HG03439 (cell line): ENCODE results near the gene PPFIA1.
"Not testable (repeated sequence)": the region's sequence is repeated elsewhere in the genome, so short reads cannot be mapped to it uniquely, and the experiment has no call there.

Experiments
- ATAC-seq: cut with Tn5 transposase; IDR thresholded peaks from one replicate; pipeline ENCODE4 v1.9.1; 2021; ENCODE audit warnings: mild to moderate bottlenecking, moderate library complexity; ENCODE audit not compliant: unreplicated experiment

PPFIA1 gene

DNA sequence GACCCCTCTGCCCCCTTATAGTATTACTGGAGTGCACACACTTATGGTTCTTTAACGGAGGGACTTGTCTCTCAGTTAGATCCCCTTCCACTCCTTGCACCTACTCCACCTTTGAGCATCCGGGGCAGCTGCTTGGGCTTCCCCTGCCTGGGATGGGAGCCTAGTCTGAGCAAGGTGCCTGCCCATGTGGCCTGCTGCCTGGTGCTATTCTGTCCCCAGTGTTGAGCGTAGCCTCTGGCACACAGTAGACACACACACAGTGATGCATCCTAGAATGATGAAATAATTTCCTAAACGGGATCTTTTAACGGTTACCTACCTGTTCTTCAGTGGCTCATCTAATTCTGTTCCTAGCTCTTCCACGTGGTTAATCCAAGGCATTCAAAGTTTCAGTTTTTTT is 22.4 kb downstream of the PPFIA1 start:
- ATAC-seq, result no peak

GRCh38 chr11:70295166-70295565 is 24.7 kb downstream of the PPFIA1 start:
- not testable (repeated sequence) for ATAC-seq

DNA sequence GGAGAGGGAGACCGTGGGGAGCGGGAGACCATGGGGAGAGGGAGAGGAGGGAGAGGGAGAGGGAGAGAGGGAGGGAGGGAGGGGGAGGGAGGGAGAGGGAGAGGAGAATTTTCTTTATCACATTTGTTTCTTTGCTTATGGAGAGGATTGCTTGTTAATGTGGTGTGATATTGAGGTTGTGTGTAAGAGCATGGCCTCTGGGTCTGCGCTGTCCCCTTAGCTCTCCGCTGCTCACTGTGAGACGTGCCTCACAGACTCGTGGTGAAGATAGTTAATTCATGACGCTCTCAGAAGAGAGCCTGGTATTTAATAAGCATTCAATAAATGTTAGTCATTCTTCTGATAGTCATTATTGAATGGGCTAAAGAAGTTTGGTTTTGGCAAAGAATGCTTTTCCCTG is 26.2 kb downstream of the PPFIA1 start:
- ATAC-seq, result no peak

- ATAC-seq, result no peak
These were observed 26.9 kb downstream of the PPFIA1 start for GRCh38 chr11:70297341-70297740.

DNA sequence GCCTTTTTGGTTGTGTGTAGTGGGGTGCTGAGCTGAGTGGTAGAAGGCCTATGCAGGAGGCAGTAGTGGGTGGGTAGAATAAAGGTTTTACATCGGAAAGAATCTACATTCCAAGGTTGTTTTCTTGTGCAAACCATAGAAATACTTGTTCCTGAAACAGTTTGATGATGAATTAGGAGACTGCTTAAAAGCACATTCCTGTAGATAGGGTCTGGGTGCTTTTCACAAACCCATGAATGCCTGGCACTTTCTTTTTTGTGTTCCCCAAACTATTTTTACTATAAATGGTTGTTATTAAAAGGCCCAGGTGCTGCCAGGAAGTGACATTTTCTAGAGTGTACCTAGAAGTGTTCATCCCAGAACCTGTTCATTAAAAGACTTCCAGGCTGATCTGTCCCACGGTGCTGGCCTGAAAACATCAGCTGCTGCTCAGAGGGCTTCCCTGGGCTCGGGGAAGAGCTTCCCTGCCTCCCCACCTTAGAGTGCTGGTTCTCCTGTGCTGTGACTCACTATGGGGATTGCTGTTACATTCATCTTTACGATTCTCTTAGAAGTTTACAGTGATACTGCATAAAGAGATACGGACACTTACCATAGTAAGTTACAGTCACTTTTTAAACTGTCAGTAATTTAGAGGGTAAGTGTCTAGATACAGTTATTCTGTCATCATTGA is 27.9 kb downstream of the PPFIA1 start:
- ATAC-seq, result no peak

DNA sequence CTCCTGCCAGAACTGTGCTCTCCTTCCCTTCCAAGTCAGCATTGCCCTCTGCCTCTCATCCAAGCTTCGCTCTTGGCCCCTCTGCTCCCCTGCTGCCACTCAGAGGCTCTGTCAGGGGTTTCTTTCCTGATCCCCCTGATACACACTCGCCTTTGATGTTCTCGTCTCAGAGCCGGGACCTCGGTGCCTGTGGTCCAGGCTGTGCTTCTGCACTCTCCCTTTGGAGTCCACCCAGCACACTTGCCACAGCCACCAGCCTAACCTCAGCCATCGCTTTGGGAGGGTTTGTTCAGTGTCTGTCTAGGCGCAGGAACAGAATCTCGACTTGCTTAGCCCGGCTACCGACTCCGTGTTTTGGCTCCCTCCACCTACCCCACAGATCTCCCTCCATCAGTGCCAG is 29.1 kb downstream of the PPFIA1 start:
- no peak for ATAC-seq

- no peak for ATAC-seq
These were observed 30.7 kb downstream of the PPFIA1 start for GRCh38 chr11:70301191-70301590.

GRCh38 chr11:70301721-70302418 is 31.4 kb downstream of the PPFIA1 start:
- ATAC-seq, result no peak

- no peak for ATAC-seq
These were observed 31.9 kb downstream of the PPFIA1 start for GRCh38 chr11:70302419-70302752.

- ATAC-seq, result no peak
These were observed 32.6 kb downstream of the PPFIA1 start for GRCh38 chr11:70303070-70303469.

DNA sequence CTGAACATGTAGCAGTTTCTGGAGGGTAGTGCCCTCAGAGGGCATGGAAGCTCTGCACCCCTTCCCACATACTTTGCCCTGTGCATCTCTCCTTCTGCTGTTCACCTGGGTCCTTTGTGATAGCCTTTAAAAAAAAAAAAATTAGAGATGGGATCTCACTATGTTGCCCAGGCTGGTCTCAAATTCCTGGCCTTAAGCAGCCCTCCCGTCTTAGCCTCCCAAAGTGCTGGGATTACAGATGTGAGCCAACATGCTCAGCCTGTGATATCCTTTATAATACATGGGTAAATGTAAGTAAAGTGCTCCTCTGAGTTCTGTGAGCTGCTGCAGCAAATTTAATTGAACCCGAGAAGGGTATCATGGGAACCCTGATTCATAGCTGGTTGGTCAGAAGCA is 33.7 kb downstream of the PPFIA1 start:
- no peak for ATAC-seq

DNA sequence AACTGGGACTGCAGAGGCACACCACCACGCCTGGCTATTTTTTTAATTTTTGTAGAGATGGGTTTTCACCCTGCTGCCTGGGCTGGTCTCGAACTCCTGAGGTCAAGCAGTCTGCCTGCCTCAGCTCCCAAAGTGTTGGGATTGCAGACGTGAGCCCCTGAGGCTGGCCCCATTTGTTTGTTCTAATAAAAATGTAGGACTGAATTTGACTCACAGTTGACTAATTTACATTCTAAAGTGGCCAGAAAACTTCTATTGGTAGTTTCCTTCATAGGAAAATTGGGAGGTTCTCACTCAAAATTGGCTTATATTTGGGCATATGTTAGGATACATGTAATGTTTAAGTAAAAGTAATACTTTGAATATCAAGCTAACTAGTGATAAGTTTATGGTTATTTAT is 35.0 kb downstream of the PPFIA1 start:
- ATAC-seq, result no peak

DNA sequence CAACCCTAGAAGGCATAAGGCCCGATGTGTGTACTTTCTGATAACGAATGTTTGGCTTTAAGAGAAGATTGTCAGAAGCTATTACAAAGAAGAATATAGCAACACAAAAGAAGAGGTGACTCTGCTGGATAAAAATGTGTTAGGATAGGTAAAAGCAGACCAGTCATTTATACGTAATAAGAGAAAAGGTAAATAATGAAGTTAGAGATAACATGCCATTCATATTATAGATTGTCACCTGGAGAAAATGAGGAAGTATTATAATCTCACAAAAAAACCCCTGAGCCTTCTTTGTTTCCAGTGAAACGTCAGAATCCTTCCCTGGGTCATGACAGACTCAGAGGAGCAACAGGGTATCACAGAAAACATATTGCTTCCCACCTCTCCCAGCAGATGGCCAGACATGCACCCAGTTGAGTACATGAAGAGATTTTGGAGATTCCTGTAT is 36.1 kb downstream of the PPFIA1 start:
- ATAC-seq, result no peak

DNA sequence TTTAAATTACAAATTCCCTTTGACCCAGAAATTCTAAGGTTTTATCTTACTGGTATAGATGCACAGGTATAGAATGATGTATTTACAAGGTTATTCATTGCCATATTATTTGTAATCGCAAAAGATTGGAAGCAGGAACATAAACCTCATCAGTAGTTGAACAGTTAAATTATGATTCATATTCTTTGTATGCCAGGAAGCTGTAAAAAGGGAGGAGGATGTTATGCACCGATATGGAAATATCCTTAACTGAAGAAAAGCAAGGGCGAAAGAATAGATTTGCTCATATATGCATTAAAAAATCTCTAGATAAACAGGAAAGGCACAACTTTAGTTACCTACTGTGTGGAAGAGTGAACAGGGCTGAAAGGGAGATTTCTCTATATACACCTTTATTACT is 36.7 kb downstream of the PPFIA1 start:
- no peak for ATAC-seq

DNA sequence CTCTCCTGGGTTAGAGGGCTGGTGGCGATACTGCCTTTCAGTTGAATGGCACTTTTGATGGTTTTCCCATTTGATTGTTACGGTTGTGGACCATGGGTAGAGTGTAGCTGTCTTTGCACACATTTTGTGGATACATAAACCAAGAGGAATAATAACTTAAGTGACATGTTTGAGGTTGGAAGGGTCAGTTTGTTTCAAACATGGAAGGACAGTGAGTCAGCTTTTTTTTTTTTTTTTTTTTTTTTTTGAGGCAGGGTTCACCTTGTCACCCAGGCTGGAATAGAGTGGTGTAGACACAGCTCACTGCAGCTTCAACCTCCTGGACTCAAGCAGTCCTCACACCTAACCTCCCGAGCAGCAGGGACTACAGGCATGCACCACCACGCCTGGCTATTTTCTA is 41.1 kb downstream of the PPFIA1 start:
- ATAC-seq, result no peak

DNA sequence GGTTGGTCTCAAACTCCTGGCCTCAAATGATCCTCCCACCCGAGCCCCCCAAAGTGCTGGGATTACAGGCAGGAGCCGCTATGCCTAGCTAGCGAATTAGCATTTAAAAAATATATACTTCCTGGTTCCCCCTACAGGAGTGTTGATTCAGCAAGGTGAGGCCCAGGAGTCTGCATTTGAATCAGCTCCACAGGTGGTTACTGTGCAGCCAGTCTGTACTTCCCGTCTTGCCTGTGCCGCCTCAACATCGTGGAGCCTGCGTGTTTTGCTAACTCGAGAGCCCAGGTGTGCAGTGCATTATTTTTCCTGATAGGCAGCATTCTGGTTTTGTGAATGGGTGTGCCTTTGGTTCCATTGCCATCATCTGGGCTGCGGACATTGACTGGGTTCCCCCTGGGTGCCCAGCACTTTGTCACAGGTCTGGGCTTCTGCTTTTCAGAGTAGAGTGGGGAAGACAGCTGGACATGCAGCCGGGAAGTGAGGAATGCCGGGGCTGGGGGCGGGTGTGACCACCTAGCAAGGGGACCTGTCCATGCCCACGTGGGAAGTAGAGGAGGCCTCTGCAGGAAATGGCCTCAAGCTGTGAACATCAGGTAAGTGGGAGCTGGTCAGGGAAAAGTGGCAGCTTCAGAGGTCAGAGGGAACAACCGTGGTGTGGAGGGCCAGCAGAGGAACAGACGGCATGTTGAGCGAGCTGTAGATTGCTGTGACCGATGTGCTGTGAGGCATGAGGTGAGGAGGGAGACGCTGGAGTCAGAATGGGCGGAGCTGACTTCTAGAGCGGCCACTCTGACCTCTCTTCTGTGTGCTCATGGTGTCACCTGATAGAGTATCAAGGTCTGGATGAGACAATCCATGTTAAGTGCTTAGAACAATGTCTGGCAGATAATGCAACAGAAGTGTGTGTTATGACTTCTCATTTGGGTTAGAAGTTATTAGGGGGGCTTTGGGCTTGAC is 42.2 kb downstream of the PPFIA1 start:
- ATAC-seq, result no peak

DNA sequence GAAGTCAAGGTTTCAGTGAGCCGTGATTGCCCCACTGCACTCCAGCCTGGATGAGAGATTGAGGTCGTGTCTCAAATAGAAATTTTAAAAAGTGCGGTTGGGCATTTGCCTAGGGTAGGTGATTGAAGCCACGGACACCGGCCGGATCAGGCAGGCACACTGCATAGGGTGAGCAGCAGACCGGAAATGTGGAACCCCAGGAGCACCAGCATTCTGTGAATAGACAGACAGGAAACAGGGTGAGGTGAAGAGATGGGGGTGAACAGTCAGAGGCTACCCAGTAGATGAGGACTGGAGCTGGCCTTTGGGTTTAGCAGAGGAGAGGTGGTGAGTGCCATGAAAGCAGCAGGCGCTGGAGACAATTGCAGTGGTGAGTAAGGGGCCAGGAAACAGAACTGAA is 43.5 kb downstream of the PPFIA1 start:
- ATAC-seq, result no peak

DNA sequence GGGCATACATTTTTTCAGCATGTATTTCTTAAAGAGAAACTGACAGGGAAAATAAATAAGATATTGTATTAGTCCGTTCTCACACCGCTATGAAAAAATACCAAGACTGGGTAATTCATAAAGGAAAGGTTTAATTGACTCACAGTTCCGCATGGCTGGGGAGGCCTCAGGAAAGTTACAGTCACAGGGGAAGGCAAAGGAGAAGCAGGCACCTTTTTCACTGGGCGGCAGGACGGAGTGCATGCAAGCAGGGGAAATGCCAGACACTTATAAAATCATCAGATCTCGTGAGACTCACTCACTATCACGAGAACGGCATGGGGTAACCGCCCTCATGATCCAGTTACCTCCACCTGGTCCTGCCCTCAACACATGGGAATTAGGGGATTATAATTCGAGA is 44.2 kb downstream of the PPFIA1 start:
- no peak for ATAC-seq

GRCh38 chr11:70315716-70316115 is 45.2 kb downstream of the PPFIA1 start:
- no peak for ATAC-seq

DNA sequence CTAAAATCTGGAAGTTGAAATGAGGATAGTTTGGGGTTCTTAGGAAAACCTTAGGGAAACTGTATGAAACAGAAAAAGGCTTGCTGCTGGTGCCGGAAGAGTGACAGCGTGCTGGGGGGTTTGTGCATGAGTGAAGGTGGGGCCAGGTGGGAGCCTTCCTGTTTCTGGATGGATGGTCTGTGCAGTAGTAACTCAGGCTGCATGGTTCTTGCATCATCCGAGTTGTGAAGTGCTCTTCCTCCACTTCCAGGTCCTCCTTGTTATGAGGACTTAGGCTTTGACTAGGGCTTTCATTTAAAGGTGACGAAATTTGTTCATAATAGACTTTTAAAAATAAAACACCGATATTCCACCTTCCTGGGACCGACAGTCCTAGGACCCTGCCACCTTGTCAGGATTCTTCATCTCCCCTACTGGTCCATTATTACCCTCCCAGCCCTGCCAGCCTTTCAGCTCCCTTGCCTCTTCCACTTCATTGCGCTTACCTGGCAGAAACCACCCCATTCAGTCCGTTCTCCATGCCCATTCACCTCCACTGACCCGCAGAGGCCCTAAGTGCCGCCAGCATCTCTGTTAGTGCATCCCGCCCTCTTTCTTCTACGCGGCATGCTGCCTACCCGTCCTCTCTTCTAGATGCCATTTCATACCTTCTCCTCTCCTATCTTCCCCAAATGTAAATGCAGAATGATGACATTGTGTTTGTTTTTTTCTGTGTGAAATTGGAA is 47.3 kb downstream of the PPFIA1 start:
- no peak for ATAC-seq
